ENCODE measurements around the gene SRD5A1.

SRD5A1 gene

DNA sequence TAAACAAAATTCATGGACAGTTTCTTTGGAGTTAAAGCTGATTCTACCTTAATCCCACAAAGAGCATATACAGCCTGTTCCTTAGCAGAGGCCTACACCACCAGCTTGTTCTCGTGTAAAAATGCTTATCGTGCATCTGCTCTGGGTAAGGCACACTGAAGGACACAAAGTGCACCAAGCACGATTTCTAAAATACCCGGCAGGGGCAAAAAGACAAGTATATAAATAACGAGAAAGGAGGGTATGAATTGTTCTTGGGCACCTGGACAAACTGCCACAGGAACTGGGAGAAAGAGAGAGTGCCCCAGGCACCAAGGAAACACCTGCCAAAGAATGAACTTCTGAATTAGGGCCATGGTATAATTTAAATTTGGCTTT lies 25.7 kb upstream of the SRD5A1 start:
- DNase-seq (ENCODE audit: low spot score) = no peak
- TF ChIP-seq, protein P1, sequence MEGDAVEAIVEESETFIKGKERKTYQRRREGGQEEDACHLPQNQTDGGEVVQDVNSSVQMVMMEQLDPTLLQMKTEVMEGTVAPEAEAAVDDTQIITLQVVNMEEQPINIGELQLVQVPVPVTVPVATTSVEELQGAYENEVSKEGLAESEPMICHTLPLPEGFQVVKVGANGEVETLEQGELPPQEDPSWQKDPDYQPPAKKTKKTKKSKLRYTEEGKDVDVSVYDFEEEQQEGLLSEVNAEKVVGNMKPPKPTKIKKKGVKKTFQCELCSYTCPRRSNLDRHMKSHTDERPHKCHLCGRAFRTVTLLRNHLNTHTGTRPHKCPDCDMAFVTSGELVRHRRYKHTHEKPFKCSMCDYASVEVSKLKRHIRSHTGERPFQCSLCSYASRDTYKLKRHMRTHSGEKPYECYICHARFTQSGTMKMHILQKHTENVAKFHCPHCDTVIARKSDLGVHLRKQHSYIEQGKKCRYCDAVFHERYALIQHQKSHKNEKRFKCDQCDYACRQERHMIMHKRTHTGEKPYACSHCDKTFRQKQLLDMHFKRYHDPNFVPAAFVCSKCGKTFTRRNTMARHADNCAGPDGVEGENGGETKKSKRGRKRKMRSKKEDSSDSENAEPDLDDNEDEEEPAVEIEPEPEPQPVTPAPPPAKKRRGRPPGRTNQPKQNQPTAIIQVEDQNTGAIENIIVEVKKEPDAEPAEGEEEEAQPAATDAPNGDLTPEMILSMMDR (IDR thresholded peaks at IDR 0.05; ENCODE audit: extremely low read depth, insufficient read depth, missing control alignments) = no peak
- in situ Hi-C loops (cut with MboI; ENCODE audit: low pct_unique_long_range_greater_than_20kb, low sequenced_read_pairs, unreplicated experiment) = no loop called here

DNA sequence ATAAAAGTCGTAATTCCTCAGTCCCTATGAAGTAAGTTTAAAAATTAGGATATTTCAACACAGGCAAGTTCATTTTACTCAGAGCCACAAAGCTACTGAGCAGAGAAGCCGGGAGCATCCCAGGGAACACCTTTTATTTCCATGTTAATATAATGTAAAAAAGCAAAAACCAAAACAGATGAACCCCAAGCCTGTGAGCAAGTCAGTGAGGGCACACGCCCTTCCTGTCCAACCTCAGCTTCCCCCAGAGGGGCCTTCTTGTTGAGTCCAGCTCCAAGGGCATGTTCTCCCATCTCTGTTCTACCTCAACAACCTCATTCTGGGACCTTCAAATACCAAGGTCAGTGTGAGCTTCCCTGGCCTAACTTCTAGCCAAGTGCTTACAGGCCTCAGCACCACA lies 25.2 kb upstream of the SRD5A1 start:
- in situ Hi-C loops (cut with MboI; ENCODE audit: low pct_unique_long_range_greater_than_20kb, low sequenced_read_pairs, unreplicated experiment) = no loop called here
- DNase-seq (ENCODE audit: low spot score) = no peak
- TF ChIP-seq, protein P1 (IDR thresholded peaks at IDR 0.05; ENCODE audit: extremely low read depth, insufficient read depth, missing control alignments) = no peak

DNA sequence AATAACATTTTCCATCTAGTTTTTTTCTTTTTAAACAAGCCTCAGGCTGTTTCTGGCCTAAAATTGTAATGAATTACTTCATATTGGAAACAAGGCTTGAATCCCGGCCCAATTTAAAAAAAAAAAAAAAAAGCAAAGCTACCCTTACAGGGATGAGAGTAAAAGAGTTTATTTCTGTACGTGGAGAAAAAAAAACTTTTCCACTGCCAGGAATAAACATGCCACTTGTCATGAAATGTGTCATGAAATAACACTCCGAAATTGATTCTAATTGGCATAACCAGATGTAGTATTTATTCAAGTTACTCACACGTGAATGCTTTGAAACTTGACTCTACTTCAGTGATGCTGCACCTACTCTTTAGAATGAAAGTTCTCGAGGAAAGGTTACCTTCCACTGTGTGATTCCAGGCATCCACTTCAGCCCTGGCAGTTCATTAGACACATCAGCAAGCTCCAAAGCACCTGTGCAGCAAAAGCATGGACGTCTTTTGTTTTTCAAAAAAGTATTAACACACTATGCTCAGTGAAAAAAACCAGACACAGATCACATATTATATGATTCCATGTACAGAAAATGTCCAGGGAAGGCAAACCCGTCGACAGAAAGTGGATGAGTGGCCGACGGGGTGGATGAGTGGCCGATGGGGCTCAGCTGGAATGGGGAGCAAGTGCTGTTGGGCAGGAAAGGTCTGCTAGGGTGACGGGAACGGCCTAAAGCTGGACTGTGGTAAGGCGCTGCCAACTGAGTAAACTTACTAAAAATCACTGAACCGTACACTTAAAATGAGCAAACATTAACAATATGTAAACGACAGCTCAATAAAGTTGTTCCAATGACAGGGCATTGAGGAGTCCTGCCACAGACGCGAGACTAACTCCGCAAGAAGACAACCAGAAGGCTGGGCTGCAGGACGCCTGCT lies 21.6 kb upstream of the SRD5A1 start:
- in situ Hi-C loops (cut with MboI; ENCODE audit: low pct_unique_long_range_greater_than_20kb, low sequenced_read_pairs, unreplicated experiment) = no loop called here
- DNase-seq (ENCODE audit: low spot score) = no peak
- TF ChIP-seq, protein P1 (IDR thresholded peaks at IDR 0.05; ENCODE audit: extremely low read depth, insufficient read depth, missing control alignments) = no peak

DNA sequence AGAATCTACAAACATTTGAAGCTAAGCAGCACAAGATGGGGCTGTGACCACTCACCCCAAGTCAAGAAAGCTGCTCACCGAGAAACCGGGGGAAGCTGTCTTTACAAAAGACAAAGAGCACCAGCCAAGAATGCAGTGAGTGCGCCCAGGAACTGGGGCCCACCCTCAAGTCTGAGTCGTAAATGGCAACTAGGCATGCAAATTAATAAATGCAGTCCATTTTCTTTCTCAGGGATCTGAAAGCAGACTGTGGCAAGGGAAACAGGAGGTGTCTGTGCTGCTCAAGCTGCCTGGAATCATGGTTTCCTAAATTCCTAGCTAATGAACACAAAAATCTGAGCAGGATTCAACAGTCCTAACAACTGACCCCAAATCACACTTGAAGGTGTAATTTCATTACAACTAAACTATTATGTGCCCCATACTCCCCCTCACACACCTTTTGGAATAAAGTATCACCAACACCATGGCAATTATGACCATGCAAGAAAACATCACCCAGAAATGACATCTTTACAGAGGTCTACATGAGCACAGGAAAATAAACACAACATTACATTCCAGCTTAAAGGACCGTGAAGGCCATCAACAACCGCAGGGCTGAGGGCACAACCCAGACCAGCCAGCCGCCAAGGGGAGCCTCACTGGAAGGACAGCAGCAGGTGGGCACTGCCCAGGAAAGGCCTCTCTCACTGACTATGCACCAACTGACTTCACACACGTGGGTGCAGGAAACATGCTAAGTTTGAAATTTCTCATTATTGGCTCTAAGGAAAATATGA lies 18.0 kb upstream of the SRD5A1 start:
- DNase-seq (ENCODE audit: low spot score) = no peak
- TF ChIP-seq, protein P1 (IDR thresholded peaks at IDR 0.05; ENCODE audit: extremely low read depth, insufficient read depth, missing control alignments) = no peak
- in situ Hi-C loops (cut with MboI; ENCODE audit: low pct_unique_long_range_greater_than_20kb, low sequenced_read_pairs, unreplicated experiment) = no loop called here

DNA sequence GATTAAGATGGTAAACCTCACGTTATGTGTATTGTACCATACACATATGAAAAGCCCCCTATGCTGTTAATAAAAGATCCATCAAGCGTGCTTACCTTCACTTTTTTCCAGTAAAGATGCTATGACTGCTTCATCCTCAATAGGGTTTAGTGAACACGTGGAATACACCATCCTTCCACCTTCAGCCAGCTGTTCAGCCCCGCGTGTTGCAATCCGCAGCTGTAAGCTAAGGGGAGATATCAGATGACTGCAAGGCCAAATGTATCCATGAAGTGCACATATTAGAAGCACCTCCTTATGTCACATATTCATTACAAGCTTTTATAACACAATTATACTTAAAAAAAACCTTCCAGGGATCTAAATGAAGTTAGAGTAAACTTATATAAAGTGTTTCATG lies 16.6 kb upstream of the SRD5A1 start:
- in situ Hi-C loops (cut with MboI; ENCODE audit: low pct_unique_long_range_greater_than_20kb, low sequenced_read_pairs, unreplicated experiment) = no loop called here
- DNase-seq (ENCODE audit: low spot score) = no peak
- TF ChIP-seq, protein P1 (IDR thresholded peaks at IDR 0.05; ENCODE audit: extremely low read depth, insufficient read depth, missing control alignments) = no peak

DNA sequence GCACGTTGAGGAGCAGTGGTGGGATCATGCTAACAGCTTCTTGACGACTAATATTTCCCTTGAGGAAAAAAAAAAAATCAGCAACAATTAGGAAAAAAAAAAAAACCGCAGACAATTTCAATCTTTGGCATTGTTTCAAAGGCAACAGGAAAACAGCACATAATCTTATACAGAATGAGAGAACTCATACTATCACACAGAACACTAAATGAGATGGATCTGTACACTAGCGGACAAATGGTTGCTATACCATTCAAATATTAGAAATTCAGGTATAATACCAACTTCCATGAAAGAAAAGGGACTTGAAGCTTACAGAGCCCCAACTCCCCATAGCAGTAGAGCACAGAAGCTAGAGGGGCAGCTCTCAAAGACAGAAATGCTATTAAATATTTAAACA lies 10.0 kb upstream of the SRD5A1 start:
- in situ Hi-C loops (cut with MboI; ENCODE audit: low pct_unique_long_range_greater_than_20kb, low sequenced_read_pairs, unreplicated experiment) = no loop called here
- no peak for DNase-seq (ENCODE audit: low spot score)
- TF ChIP-seq, protein P1 (IDR thresholded peaks at IDR 0.05; ENCODE audit: extremely low read depth, insufficient read depth, missing control alignments) = no peak

Data from GM13977 (cell line).